OCI-LY3 (cell line): Measurements from ENCODE around the gene ITGAE.

ENCODE experiments used
- H2AFZ ChIP-seq: fragments of 200-600, 300-600 bp; shearing (Covaris generic); 2 replicates; pipeline ENCODE4 v1.6.0; 2014; ENCODE audit warnings: antibody characterized with exemption, low read depth, low read length
- H3K27ac ChIP-seq: fragments of 200-600, 300-600 bp; sonication (generic); 2 replicates; pipeline ENCODE4 v1.5.1; 2014; ENCODE audit warnings: mild to moderate bottlenecking, low read length, moderate library complexity, mixed read lengths
- H3K27me3 ChIP-seq: fragments of 200-600, 300-600 bp; sonication (generic); 2 replicates; pipeline ENCODE4 v1.6.1; 2014; ENCODE audit warnings: low read depth, low read length, mixed read lengths
- H3K36me3 ChIP-seq: fragments of 200-600, 300-600 bp; sonication (generic); replicated peaks from 2 replicates; pipeline ENCODE3; 2014; ENCODE audit warnings: low read depth, low read length, mixed read lengths
- H3K4me1 ChIP-seq: fragments of 300-600, 200-600 bp; sonication (generic); 2 replicates; pipeline ENCODE4 v1.6.1; 2014; ENCODE audit warnings: low read length, mixed read lengths
- H3K4me2 ChIP-seq: fragments of 200-600, 300-600 bp; sonication (generic); 2 replicates; pipeline ENCODE4 v1.6.1; 2014; ENCODE audit warnings: low read length, mixed read lengths
- H3K4me3 ChIP-seq: fragments of 300-600, 200-600 bp; sonication (generic); 2 replicates; pipeline ENCODE4 v1.5.1; 2014; ENCODE audit warnings: antibody characterized with exemption, mild to moderate bottlenecking, low read length, moderate library complexity
- H3K79me2 ChIP-seq: fragments of 300-600, 200-600 bp; shearing (Covaris generic); 2 replicates; pipeline ENCODE4 v1.6.1; 2014; ENCODE audit warnings: mild to moderate bottlenecking, low read length, mixed read lengths
- H3K9ac ChIP-seq: fragments of 300-600, 200-600 bp; shearing (Covaris generic); 2 replicates; pipeline ENCODE4 v1.6.0; 2014; ENCODE audit warnings: mild to moderate bottlenecking, low read length, moderate library complexity
- H3K9me3 ChIP-seq: fragments of 200-600, 300-600 bp; shearing (Covaris generic); 2 replicates; pipeline ENCODE4 v1.6.1; 2014; ENCODE audit warnings: low read length, mixed read lengths; ENCODE audit not compliant: insufficient read depth
- H4K20me1 ChIP-seq: fragments of 200-600, 300-600 bp; sonication (generic); 2 replicates; pipeline ENCODE4 v1.6.1; 2016; ENCODE audit warnings: low read length, mixed read lengths; ENCODE audit not compliant: insufficient read depth
- EZH2phosphoT487 ChIP-seq: fragments of 200-600 bp; shearing (Covaris generic); IDR thresholded peaks from 2 replicates; pipeline ENCODE4 v1.6.1; 2018; ENCODE audit warnings: antibody characterized with exemption, mixed run types, low read depth
- TF ChIP-seq, protein P1 (sequence below): fragments of 200-600, 300-600 bp; sonication (generic); IDR thresholded peaks from 2 replicates; pipeline ENCODE4 v1.5.1; 2014; ENCODE audit warnings: antibody characterized with exemption, low read length, low read depth

The ITGAE gene

DNA sequence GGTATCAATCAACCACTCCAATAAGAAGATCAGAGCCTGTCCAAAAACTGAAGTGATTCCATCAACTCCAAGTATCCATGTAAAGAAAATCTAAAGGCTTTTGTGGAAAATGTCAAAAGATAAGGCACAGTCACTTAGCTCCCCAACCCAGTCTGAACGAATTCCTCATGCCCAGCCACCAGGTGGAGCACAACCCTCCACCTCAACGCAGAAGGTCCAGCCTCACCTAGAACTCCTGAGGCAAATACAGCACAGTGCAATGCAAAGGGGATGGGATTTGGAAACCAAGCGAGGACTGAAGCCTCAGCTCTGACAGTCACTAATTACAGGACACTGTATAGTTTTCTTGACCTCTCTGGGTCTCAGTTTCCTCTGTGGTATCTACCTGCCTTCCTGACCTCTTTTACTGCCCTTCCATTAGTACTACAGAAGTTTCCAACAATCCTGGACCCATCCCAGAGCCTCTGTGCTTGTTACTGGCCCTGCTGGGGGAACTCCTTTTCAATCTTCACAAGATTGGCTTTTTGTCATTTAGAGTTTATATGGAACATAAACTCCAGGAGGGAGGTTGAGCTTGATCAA is 43.0 kb upstream of the ITGAE start:
- Histone ChIP-seq H3K4me2 (no peak overlapping the region), H3K9me3 (no peaks in the 10 kb centered on the region)

DNA sequence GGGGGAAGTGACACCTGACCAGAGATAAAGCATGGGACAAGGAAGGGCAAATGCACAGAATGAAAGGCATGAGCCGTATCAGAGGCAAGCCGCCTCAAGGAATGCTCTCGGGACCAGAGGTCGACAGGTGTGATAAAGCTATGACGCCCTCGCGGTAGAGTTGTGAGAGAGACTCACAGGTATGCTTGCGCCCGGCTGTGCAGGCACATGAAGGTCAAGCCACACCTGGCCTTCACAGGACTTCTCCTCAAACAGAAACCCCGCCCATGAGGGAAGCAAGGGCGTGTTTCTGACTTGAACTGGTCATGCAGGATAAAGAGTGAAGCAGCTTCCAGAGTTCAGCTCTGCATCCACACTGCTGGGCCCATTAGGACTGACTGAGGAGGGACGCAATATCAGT is 37.2 kb upstream of the ITGAE start:
- Histone ChIP-seq H3K27me3 (no peaks in the 10 kb centered on the region), H3K9me3 (no peaks in the 10 kb centered on the region), H3K4me2 (no peak overlapping the region), H4K20me1 (no peaks in the 10 kb centered on the region), H3K79me2 (peaks cover 4% of the 10 kb centered on the region; the same call in 1 of the 2 replicates), H3K27ac (no peak overlapping the region), H3K4me1 (no peaks in the 10 kb centered on the region), H2AFZ (no peak overlapping the region), H3K36me3 (peaks cover 8% of the 10 kb centered on the region), H3K4me3 (no peak overlapping the region), H3K9ac (no peak overlapping the region)
- TF ChIP-seq, protein P1, sequence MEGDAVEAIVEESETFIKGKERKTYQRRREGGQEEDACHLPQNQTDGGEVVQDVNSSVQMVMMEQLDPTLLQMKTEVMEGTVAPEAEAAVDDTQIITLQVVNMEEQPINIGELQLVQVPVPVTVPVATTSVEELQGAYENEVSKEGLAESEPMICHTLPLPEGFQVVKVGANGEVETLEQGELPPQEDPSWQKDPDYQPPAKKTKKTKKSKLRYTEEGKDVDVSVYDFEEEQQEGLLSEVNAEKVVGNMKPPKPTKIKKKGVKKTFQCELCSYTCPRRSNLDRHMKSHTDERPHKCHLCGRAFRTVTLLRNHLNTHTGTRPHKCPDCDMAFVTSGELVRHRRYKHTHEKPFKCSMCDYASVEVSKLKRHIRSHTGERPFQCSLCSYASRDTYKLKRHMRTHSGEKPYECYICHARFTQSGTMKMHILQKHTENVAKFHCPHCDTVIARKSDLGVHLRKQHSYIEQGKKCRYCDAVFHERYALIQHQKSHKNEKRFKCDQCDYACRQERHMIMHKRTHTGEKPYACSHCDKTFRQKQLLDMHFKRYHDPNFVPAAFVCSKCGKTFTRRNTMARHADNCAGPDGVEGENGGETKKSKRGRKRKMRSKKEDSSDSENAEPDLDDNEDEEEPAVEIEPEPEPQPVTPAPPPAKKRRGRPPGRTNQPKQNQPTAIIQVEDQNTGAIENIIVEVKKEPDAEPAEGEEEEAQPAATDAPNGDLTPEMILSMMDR, result no peak
- TF ChIP-seq EZH2phosphoT487, result no peak

More for the DNA sequence above, 43.0 kb upstream of the ITGAE start:
- no peak overlapping the region for H3K4me3 ChIP-seq
- H3K79me2 ChIP-seq, result peaks cover 29% of the 10 kb centered on the region
- peaks cover 8% of the 10 kb centered on the region for H3K4me1 ChIP-seq
- H4K20me1 ChIP-seq, result 0 out of 2 replicates have a peak, but pooled peaks cover 8% of the 10 kb centered on the region
- H2AFZ ChIP-seq, result no peak overlapping the region
- TF ChIP-seq, protein P1, result peak; percentile 59
- no peak for TF ChIP-seq EZH2phosphoT487
- H3K27ac ChIP-seq, result no peak overlapping the region
- H3K9ac ChIP-seq, result no peak overlapping the region
- H3K27me3 ChIP-seq, result no peaks in the 10 kb centered on the region
- peaks cover 4% of the 10 kb centered on the region for H3K36me3 ChIP-seq

- H2AFZ ChIP-seq, result no peak overlapping the region
- H3K27me3 ChIP-seq, result no peaks in the 10 kb centered on the region
- H3K4me3 ChIP-seq, result no peak overlapping the region
- peaks cover 8% of the 10 kb centered on the region for H3K36me3 ChIP-seq
- no peak overlapping the region for H3K4me2 ChIP-seq
- no peaks in the 10 kb centered on the region for H3K4me1 ChIP-seq
- 0 out of 2 replicates have a peak, but pooled peaks cover 3% of the 10 kb centered on the region for H3K79me2 ChIP-seq
- TF ChIP-seq, protein P1, result no peak
- no peak for TF ChIP-seq EZH2phosphoT487
- no peaks in the 10 kb centered on the region for H3K9me3 ChIP-seq
- H3K27ac ChIP-seq, result no peak overlapping the region
- no peak overlapping the region for H3K9ac ChIP-seq
- H4K20me1 ChIP-seq, result no peaks in the 10 kb centered on the region
These were observed 35.6 kb upstream of the ITGAE start for GRCh38 chr17:3836551-3836950.

DNA sequence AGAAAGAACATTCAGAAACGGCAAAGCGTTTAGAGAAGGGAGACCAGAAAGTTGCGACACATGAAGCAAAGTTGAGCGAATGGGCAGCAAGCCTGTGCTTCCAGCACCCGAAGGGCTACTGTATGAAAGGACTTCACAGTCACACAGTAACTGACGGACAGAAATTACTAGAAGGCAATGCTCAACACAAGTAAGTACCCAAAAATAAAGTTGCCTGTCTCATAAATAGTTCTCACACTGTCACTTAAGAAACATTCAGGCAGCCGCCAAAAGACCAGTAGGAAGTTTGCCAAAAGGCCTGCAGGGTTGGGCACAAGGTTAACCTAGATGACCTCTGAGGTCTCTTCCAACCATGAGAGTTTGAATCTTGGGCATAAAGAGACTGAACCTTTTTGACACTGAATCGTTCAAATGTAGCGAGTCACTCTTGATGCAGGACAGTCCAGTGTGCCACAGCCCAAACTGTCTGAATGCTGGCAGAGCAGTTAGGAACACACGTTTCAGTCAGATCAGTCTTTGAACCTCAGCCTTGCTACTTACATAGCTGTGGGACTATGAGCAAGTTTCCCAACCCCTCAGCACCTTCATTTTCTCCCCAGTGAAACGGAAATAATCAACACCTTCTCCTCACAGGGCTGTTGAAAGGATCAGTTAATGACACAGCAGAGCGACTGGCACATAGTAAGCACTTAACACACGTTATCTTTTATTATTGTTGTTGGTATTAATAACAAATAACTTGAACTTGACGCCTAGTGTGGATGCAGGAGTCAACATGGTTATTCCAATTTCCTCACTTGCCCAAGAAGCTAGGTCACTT is 34.6 kb upstream of the ITGAE start:
- peaks cover 8% of the 10 kb centered on the region for H3K36me3 ChIP-seq
- no peak overlapping the region for H3K4me3 ChIP-seq
- no peaks in the 10 kb centered on the region for H3K27me3 ChIP-seq
- H4K20me1 ChIP-seq, result no peaks in the 10 kb centered on the region
- no peaks in the 10 kb centered on the region for H3K4me1 ChIP-seq
- no peak overlapping the region for H3K9ac ChIP-seq
- no peak overlapping the region for H2AFZ ChIP-seq
- no peaks in the 10 kb centered on the region for H3K9me3 ChIP-seq
- 0 out of 2 replicates have a peak, but pooled peaks cover 3% of the 10 kb centered on the region for H3K79me2 ChIP-seq
- no peak overlapping the region for H3K4me2 ChIP-seq
- H3K27ac ChIP-seq, result no peak overlapping the region
- TF ChIP-seq, protein P1, result no peak
- TF ChIP-seq EZH2phosphoT487, result no peak
